Gastroesophageal sphincter (tissue), 3 donors: Measurements from ENCODE around the gene ZSCAN5A.

ENCODE experiments used
- CTCF ChIP-seq, 4 experiments: fragments of 200-600 bp in 2 of 4; fragments of 450-650 bp in 2 of 4; sonication (generic) in 1 of 4; IDR thresholded peaks; one replicate each; pipeline ENCODE4 v1.5.1; 2017 to 2019; ENCODE audit warnings: antibody characterized with exemption in 4 of 4, mild to moderate bottlenecking in 2 of 4, moderate library complexity in 2 of 4
- EP300 ChIP-seq: sonication (generic); formaldehyde crosslinking; IDR thresholded peaks from one replicate; pipeline ENCODE4 v1.6.1; 2017; ENCODE audit warnings: antibody characterized with exemption, mild to moderate bottlenecking
- POLR2A ChIP-seq, 2 donors: fragments of 450-650 bp; IDR thresholded peaks; one replicate each; pipeline ENCODE4 v1.6.1; 2017; ENCODE audit warnings: antibody characterized with exemption in 2 of 2, mild to moderate bottlenecking in 2 of 2, moderate library complexity in 1 of 2
- POLR2AphosphoS5 ChIP-seq: sonication (generic); formaldehyde crosslinking; IDR thresholded peaks from one replicate; pipeline ENCODE4 v1.6.1; 2017; ENCODE audit warnings: antibody characterized with exemption

- no peak for TF ChIP-seq POLR2AphosphoS5
- no peak for TF ChIP-seq CTCF (IDR thresholded peaks at IDR 0.05)
- no peak for TF ChIP-seq POLR2A (IDR thresholded peaks at IDR 0.05)
- no peak for TF ChIP-seq EP300
Observed at GRCh38 chr19:56193981-56194640, 120.5 kb downstream of the ZSCAN5A start.
